Muscle of leg (tissue), 11 donors: ENCODE data around the gene SETBP1. TPM values are rescaled to one million over a fixed set of nuclear protein-coding genes. Genes with fewer than 3 reads are reported as not detected.
A peak's percentile ranks its signal among the peaks of the same experiment; 100 is the strongest.

Experiments used
- DNase-seq: peaks from one replicate; pipeline ENCODE4 v3.0.0; 2013
- H3K27ac ChIP-seq: one replicate; pipeline ENCODE4 v1.5.1; 2013; ENCODE audit warnings: mild to moderate bottlenecking, low read length, control low read depth
- H3K27me3 ChIP-seq: one replicate; pipeline ENCODE4 v1.6.1; 2013; ENCODE audit warnings: low read length; ENCODE audit not compliant: control insufficient read depth, insufficient read depth
- H3K36me3 ChIP-seq: one replicate; pipeline ENCODE4 v1.6.1; 2013; ENCODE audit warnings: low read length; ENCODE audit not compliant: control insufficient read depth, insufficient read depth
- H3K4me1 ChIP-seq: one replicate; pipeline ENCODE4 v1.6.1; 2013; ENCODE audit warnings: low read length; ENCODE audit not compliant: control insufficient read depth, insufficient read depth
- H3K4me3 ChIP-seq: one replicate; pipeline ENCODE4 v1.5.1; 2013; ENCODE audit warnings: low read length, control low read depth
- H3K9me3 ChIP-seq: replicated peaks from 2 replicates; pipeline ENCODE4 v1.6.1; 2013; ENCODE audit warnings: low read depth, low read length; ENCODE audit not compliant: control insufficient read depth
- WGBS: methylation state at CpG from one replicate; pipeline ENCODE4 v1.1.5; 2013; ENCODE audit warnings: missing lambda C conversion rate; ENCODE audit not compliant: insufficient coverage; 5-methylcytosine and 5-hydroxymethylcytosine counted together
- polyA plus RNA-seq, 8 donors: library from polyadenylated mRNA; unstranded; fragments of 120-200 nt; gene quantifications; one replicate each; pipeline versions ENCODE4 v1.2.1 to v1.2.3, GENCODE V29; 2013; ENCODE audit warnings: inconsistent platforms in 1 of 8, low replicate concordance in 1 of 8; ENCODE audit not compliant: insufficient read length in 8 of 8, insufficient read depth in 1 of 8
- total RNA-seq: library from RNA; stranded (reverse); fragments of 120-200 nt; gene quantifications from one replicate; pipeline ENCODE4 v1.2.4, GENCODE V29; 2013

Gene SETBP1
- total and polyA plus RNA-seq, 9 donors, result 11.0 to 20.5 (median 16.8) TPM

DNA sequence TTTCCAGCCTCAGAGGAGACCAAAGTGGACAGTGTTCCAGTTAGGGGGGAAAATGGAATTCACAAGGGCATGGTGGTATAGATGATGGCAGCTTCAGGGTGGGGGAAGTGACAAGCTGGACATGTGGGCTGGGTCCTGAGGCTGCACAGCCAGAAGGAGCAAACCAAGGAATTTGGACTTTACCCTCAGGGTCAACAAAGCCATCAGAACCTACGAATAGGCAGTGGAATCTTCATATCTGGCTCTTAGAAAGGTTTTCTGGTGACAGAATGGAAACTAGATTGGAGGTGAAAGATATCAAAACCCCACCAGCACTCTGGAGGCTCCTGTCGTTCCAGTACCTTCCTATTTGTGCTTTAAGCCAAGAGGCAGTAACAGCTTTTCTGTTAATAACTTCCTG is 127.1 kb downstream of the SETBP1 start:
- no peaks in the 10 kb centered on the region for H3K27me3 ChIP-seq
- no CpG with 5 or more reads among the region's 2 CpGs for WGBS
- H3K9me3 ChIP-seq, result no peaks in the 10 kb centered on the region
- DNase-seq, result no peak
- H3K36me3 ChIP-seq, result no peaks in the 10 kb centered on the region
- peaks cover 7% of the 10 kb centered on the region for H3K4me1 ChIP-seq
- no peak overlapping the region for H3K4me3 ChIP-seq
- no peak overlapping the region for H3K27ac ChIP-seq

DNA sequence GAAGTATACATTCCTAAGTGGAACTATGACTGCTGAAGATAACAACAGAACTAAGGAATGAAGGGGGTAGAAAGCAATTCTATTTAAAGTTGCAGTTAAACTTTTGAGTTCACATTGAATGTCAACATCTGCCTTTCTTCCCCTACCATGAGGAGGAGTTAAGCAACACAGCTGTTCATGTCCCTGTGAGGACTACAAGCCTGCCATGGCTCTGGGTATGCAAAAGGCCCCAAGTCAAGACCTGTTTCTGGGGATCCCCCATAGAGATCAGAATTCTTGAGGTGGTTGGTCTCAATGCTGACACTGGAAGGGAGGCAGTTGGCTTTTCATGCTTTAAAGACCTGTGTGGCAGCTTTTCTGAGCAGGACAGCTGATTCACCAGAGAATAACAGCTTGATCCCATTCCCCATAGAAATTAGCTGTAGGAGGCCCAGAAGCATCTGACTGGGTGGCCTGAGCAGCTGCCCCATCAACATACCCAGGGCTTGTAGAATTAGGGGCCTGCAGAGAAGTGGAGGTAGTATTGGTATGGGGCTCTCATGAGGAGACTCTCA is 131.0 kb downstream of the SETBP1 start:
- DNase-seq, result no peak
- Histone ChIP-seq H3K36me3 (no peaks in the 10 kb centered on the region), H3K27me3 (no peaks in the 10 kb centered on the region), H3K4me1 (peaks cover 9% of the 10 kb centered on the region), H3K9me3 (no peaks in the 10 kb centered on the region), H3K27ac (no peak overlapping the region), H3K4me3 (no peak overlapping the region)

DNA sequence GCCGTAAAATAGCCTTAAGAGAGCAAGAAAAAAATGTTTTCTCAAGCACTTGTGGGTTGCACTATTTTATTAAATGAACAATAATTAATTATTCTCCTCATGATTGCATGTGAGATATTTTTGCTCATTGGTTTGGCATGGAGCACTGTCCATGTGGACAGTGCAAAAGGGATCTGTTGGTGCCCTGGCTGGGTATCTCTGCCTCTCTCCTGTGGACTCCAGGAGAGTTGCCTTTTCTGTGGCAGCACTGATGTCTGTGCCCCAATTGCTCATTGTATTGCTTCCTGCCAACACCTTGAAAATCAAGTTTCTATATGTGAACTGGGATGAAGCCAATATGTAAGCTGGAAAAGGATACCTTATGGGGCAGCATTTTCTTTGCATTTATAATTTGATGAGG is 131.7 kb downstream of the SETBP1 start:
- Histone ChIP-seq H3K4me3 (no peak overlapping the region), H3K9me3 (no peaks in the 10 kb centered on the region), H3K4me1 (peaks cover 12% of the 10 kb centered on the region), H3K27me3 (no peaks in the 10 kb centered on the region), H3K27ac (no peak overlapping the region), H3K36me3 (no peaks in the 10 kb centered on the region)
- no peak for DNase-seq
- WGBS, result no CpG with 5 or more reads among the region's 1 CpG

DNA sequence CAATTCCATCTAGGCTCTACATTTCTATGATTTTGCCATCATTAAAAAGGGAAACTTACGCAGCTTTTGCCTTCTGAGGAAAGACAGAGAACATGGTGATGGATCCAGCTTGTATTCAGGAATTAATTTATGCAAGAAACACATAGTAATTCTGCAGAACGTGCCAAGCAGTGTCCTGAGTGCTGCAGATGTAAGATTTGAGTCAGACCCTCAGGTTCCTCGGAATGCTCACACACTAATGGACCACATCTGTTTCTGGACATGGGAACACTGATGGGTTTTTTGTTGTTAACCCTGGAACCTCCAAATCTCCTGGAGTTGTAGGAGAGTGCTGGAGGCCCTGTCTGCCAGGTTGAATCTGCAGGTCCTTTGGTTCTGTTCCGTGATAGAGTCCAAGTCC is 132.9 kb downstream of the SETBP1 start:
- WGBS, result no CpG with 5 or more reads among the region's 4 CpGs
- DNase-seq, result no peak
- H3K9me3 ChIP-seq, result no peaks in the 10 kb centered on the region
- H3K27ac ChIP-seq, result no peak overlapping the region
- H3K36me3 ChIP-seq, result no peaks in the 10 kb centered on the region
- no peak overlapping the region for H3K4me3 ChIP-seq
- H3K4me1 ChIP-seq, result peaks cover 10% of the 10 kb centered on the region
- no peaks in the 10 kb centered on the region for H3K27me3 ChIP-seq

DNA sequence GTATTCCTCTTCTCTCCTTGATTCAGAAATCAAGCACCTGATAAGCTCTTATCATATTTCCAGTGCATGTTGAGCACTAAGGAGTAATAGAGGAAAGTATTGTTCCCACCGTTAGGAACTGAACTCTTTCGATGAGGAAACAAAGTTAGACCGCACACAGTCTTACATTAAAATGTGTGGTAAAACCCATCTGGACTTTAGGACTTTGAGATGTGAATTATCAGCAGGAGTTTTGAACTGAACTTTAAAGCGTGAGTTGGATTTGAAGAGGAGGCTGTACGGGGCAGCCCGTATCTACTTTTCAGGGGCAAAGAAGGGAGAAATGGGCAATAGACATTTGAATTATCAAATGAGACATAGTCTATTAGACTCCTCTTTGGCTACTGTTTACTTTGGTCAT is 134.4 kb downstream of the SETBP1 start:
- no peaks in the 10 kb centered on the region for H3K36me3 ChIP-seq
- no peak for DNase-seq
- H3K9me3 ChIP-seq, result no peaks in the 10 kb centered on the region
- H3K4me3 ChIP-seq, result no peak overlapping the region
- no peaks in the 10 kb centered on the region for H3K27me3 ChIP-seq
- peaks cover 18% of the 10 kb centered on the region for H3K4me1 ChIP-seq
- H3K27ac ChIP-seq, result no peak overlapping the region
- WGBS, result 92% methylated on average over 4 of the region's 6 CpGs

DNA sequence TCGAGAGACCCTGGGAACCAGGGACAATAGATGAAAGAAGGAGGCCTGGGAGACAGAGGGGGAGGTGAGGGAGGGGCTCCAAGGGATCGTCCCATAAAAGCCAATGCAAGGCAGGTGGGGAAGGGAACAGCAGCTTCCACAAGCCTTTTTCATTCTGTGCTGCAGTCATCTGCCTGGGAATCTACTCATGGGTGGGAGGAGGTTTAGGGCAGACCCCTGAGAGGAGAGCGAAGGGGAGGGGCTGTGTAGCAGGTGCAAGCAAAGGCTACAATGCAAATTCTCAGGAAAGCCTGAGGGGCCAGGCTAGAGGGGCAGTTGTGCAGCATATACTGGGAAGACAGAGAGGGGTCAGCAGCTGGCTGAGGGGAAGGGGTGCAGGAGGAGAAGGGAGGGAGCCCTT is 135.4 kb downstream of the SETBP1 start:
- H3K4me1 ChIP-seq, result peaks cover 21% of the 10 kb centered on the region
- 30% methylated on average over 2 of the region's 3 CpGs for WGBS
- no peaks in the 10 kb centered on the region for H3K36me3 ChIP-seq
- H3K4me3 ChIP-seq, result no peak overlapping the region
- no peak for DNase-seq
- no peak overlapping the region for H3K27ac ChIP-seq
- H3K27me3 ChIP-seq, result no peaks in the 10 kb centered on the region
- no peaks in the 10 kb centered on the region for H3K9me3 ChIP-seq

DNA sequence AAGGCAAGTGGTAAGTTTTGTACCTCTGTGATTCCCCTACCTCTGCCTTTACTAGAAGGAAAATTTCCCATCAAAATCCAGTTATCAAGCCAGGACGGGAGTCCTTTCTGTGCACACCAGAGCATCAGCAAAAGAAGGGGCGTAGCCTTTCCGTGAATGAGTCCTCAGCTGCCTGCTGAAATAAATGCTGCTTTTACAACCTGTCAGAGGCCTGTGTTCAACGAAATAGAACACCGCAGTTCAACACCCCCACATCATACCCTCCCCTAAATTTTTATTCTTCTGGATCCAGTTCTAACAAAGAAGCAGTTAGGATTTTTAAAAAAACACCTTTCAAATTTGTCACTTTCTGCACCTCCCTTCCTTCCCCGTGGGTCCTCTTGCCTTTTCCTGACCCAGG is 135.8 kb downstream of the SETBP1 start:
- H3K4me3 ChIP-seq, result no peak overlapping the region
- no peaks in the 10 kb centered on the region for H3K9me3 ChIP-seq
- peaks cover 21% of the 10 kb centered on the region for H3K4me1 ChIP-seq
- no peak overlapping the region for H3K27ac ChIP-seq
- no peaks in the 10 kb centered on the region for H3K27me3 ChIP-seq
- DNase-seq, result no peak
- H3K36me3 ChIP-seq, result no peaks in the 10 kb centered on the region
- WGBS, result 58% methylated on average over 5 of the region's 6 CpGs

DNA sequence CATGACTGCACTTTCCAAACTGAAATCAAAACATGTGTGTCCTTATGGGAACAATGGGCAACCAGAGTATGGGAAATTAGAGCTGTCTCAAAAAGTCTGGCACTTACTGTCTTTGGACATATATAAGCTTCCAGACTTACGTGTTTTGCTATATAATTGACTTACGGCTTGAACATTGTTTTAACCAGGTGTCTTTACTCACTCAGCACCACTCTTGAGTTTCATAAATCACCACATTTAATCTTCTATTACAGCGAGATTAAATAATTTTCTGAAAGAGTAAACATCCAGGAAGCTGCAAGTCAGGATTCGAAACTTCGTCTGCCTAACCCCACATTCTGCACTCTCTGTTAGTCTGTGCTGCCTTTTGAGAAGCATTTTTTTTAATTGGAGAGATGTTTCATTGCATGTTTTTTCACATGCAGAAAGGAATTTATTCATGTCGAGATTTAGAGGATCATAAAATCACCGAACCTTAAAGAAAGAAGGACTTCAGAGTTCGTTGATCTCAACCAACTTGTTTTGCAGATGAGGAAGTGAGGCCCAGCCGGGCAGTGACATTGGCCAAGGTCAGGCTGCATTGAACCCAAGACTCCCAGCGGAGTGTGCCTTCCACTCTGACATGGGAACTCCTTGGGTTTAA is 137.3 kb downstream of the SETBP1 start:
- H3K4me3 ChIP-seq, result no peak overlapping the region

DNA sequence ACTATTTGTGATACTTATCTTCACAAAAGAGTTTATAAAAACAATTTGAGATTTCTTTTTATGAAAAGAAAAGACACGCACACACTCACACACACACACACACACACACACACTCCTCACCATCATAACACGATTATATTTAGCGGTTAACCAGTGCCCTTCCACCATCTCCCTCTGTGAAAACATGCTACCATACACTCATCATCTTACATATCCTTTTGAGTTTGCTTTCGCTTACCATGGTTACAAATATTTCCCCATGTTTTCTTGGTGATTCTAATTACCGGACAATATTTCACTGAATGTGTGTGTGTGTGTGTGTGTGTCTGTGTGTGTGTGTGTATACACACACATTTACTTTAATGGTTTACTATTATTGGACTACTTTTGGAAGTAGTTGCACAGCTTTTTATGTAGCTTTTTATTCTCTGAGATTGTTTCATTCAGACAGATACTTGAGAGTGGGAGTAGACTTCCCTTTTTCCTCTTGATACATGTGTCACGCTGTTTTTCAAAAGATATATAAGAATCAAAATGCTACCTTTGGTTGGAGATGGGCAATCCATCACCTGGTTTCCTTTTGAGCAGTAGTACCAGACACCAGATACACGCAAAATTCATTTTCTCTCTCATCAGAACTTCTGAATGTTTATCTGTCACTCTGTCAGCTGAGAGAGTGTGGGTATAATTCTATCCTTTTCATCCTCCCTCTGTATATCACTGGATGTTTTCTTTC is 138.1 kb downstream of the SETBP1 start:
- Histone ChIP-seq H3K27me3 (no peaks in the 10 kb centered on the region), H3K36me3 (no peaks in the 10 kb centered on the region), H3K9me3 (no peaks in the 10 kb centered on the region), H3K4me3 (no peak overlapping the region), H3K4me1 (peaks cover 21% of the 10 kb centered on the region), H3K27ac (no peak overlapping the region)
- WGBS, result 94% methylated on average over 3 of the region's 7 CpGs
- DNase-seq, result no peak

More for the DNA sequence above, 137.3 kb downstream of the SETBP1 start:
- 78% methylated on average over 6 of the region's 10 CpGs for WGBS
- DNase-seq, result no peak
- H3K27ac ChIP-seq, result no peak overlapping the region
- peaks cover 21% of the 10 kb centered on the region for H3K4me1 ChIP-seq
- H3K9me3 ChIP-seq, result no peaks in the 10 kb centered on the region
- H3K36me3 ChIP-seq, result no peaks in the 10 kb centered on the region
- no peaks in the 10 kb centered on the region for H3K27me3 ChIP-seq

DNA sequence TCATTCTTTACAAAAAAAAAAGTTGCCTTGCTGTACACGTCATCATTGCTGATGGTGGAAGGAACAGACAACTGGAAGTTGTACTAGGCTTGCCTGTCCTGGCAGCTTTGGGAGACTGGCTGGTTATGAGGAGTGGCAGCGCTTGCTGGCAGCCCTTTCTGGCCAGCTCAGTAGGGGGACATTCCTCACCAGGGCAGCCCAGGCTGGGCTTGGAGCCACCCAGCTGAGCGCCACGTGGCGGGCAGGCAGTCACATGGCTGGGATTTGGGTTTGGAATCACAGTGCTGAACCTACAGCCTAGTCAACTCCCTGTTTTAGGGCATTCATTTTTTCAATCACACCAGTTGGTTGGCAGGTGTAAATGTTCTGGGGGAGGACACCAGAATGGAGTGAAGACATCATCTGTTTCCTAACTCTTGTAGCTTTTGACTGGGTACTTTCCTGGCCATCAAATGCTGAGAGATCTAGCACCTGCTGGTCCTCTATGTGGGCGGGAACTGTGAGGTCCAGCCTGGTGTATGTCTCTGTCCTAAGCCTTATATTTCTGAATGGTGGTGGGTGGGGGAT is 139.3 kb downstream of the SETBP1 start:
- Histone ChIP-seq H3K36me3 (no peaks in the 10 kb centered on the region), H3K4me1 (peaks cover 21% of the 10 kb centered on the region), H3K27ac (peak overlapping the region; percentile 50), H3K4me3 (no peak overlapping the region), H3K9me3 (no peaks in the 10 kb centered on the region), H3K27me3 (no peaks in the 10 kb centered on the region)
- WGBS, result 74% methylated on average over 5 of the region's 6 CpGs
- peak; percentile 62 for DNase-seq
